Measurements from ENCODE around the gene ELP4.
"Not testable (repeated sequence)": the region's sequence is repeated elsewhere in the genome, so short reads cannot be mapped to it uniquely, and the experiment has no call there.

Gene ELP4, protein sequence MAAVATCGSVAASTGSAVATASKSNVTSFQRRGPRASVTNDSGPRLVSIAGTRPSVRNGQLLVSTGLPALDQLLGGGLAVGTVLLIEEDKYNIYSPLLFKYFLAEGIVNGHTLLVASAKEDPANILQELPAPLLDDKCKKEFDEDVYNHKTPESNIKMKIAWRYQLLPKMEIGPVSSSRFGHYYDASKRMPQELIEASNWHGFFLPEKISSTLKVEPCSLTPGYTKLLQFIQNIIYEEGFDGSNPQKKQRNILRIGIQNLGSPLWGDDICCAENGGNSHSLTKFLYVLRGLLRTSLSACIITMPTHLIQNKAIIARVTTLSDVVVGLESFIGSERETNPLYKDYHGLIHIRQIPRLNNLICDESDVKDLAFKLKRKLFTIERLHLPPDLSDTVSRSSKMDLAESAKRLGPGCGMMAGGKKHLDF

DNA sequence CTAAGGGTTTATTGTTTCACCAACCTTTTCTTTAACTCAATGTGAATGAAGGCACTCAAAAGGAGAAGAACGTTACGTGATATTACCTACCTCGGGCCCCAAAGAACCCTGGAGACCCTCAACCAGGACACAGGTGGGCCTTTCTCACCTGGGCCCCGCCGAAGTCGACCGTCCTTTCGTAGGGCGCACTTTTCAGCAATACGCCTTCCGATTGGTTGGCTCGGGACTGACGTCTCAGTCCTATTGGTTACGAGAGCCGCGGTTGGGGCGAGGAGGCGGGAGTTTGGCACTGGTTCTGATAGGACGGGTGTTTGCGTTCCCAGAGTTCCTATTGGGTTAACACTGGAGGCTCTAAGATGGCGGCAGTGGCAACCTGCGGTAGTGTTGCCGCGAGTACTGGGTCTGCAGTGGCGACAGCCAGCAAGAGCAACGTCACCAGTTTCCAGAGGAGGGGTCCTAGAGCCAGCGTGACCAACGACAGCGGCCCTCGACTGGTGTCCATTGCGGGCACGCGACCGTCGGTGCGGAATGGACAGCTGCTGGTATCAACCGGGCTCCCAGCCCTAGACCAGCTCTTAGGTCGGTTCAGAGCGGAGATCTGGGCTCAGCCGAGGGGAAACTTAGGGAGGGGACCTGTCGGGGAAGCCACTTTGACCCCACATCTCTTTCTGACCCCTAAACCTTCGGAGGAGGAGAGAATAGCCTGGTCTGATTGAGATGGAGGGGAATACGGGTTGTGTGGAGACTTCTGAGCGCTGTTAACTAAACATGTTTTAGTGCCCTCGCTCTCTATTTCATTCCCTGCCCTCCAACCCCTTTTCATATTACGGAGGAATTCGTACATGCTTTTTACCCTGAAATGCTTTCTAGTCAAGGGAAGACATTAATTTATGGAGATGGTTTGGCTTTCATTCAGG, at the start of gene ELP4, which contains the start of gene IMMP1L:
TSS of gene ELP4 (plus strand) at position 339 of the 917 bp plus-strand sequence. CDS start at position 357, 18 bp downstream.
TSS of gene IMMP1L (minus strand) at position 194 of the 917 bp plus-strand sequence. CDS start 46,346 bp downstream, outside the sequence.
- DNase-seq (ENCODE audit: low read depth in 4 of 4, low spot score in 1 of 4): peak; percentile 83 to 92 (median 88)

DNA sequence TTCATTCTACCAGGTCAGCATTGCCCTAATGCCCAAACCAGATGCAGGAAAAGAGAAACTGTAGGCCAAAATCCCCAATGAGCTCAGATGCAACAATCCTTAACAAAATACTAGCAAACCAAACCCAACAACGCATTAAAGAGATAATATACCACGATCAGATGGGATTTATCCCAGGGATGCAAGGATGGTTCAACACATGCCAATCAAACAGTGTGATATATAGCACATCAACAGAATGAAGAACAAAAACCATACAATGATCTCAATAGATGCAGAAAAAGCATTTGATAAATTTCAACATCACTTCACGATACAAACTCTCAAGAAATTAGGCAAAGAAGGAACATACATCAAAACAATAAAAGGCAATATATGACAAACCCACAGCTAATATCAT, 45.1 kb upstream of the ELP4 start:
- no peak for DNase-seq (ENCODE audit: low read depth in 4 of 4, low spot score in 1 of 4)

DNA sequence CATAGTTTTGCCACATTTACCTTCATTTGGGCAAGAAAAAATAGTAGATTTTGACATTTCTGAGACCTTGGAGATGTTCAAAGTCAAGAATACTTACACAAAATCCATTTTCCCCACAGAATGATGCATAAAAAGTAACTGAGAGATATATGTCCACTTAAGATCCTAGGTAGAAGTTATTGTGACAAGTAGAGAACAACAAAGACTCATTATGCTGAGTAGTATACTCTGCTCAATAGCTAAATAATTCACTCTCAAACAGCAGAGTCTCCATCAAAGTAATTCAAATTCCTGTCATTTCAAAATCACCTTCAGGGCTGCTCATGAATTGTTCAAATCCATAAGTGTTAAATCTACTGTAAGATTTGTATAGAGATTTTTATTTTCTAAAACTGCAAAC, 35.5 kb upstream of the ELP4 start:
- DNase-seq (ENCODE audit: low read depth in 4 of 4, low spot score in 1 of 4): no peak

DNA sequence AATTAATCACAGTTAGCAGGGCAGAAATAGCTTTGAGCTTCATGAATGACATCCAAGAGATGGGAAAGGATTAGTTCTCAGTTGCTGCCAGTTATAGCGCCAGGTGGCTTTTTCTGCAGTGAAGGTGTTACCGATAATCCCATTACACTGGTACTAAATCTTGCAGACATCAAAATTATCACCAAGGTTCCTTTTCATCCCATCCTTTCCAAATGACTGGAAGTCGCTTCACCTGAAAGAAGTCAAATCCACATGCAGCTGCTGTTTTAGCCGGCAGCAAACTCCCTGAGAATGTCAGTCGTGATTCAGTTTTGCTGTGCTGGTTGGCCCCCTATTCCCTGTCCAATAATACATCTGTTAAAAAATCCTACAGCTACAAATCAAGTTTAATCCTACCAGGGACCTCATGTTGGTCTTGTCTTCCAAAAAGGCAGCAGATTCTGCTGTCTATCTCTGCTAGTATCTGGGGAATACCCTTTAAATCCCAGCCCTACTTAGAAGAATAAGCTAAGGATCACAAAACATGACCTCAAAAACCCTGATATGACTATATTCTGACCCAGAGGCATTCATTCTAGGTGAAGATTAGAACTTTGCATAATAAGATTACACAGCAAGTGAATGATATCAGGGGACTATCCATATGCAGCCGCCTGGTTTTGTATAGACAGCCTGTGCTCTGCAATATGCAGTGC, 31.9 kb upstream of the ELP4 start:
- no peak for DNase-seq (ENCODE audit: low read depth in 4 of 4, low spot score in 1 of 4)

DNA sequence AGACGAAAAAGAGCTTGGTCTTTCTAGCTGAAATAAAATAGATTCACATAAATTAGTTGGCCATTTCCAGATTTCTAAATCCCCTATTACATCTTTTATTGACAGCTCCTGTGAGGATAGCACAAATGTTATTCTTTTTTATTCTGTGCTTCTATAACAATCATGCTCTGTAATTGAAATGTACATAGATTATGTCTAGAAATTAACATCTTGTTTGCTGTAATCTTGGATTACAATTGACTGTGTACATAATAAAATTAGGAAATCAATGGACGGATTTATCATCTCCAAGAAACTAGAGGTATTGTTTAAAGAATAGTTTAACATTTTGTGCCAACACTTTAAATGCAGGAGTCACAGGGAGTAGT, 31.4 kb upstream of the ELP4 start:
- no peak for DNase-seq (ENCODE audit: low read depth in 4 of 4, low spot score in 1 of 4)

DNA sequence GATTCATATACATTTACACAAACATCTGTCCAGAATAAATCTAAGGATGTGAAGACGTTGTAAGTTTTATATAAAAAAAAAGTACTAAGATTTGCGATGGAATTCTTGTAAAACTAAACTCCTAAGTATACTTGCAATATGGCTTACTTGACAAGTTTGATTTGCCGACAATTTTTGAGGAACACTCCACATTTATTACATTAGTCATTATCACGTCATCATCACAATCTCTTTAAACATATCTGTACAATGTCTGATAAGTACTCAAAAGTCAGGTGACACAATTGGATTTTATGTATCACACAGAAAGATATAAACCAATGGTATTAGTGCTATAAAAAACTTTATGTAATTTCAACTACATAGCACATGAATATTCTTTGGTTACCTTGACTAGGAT, 30.5 kb upstream of the ELP4 start:
- DNase-seq (ENCODE audit: low read depth in 4 of 4, low spot score in 1 of 4): no peak

DNA sequence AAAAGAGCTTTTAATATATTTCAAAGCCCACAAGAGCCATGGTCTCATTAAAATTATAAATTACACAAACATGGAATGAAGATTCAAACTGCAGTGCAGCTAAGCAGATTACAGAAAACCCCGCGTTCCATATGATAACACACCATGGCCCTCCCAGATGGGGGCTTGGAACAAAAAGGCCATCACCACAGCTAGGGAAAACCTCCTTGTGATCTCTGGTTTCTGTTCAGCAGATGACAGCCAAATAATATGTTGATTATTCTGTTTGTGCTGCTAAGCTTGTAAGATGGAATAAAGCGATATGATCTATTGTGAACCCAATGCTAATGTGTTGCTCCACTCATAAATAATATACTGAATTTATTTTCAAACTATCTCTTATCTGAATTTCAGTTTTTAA, 28.6 kb upstream of the ELP4 start:
- no peak for DNase-seq (ENCODE audit: low read depth in 4 of 4, low spot score in 1 of 4)

DNA sequence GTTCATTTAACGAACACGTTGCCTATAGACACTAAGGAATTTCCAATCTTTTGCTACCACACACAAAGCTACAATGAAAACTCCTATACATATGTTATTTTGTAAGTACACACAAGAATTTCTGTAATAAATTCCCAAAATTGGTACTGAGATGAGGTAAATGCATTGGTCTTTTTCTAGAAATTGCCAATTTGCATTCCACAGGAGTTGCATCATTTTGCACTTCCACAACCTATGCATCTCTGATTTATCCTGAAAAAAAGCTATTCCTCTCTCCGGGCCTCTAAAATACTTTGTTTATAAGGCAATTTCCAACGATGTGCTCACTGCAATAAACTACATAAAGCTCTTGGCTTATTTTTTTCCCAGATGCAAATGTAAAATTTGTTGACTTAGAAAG, 25.1 kb upstream of the ELP4 start:
- DNase-seq (ENCODE audit: low read depth in 4 of 4, low spot score in 1 of 4): no peak

DNA sequence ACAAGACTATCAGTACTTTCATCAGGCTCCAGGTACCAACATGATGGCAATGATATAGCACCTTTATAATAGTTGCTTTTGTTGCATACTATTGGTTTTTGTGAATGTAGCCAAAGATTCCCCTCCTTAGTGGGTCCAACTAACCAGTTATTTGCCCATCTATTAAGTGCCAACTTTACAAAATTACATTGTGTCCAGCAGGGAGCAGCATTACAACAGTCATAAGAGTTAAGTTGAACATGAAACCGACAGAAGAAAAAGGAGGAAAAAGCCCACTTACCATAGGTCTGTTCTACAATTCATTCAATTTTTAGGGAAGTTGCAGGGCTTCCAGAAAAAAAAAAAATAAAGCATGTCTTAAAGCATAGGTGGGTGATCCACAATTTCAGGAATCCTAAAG, 21.7 kb upstream of the ELP4 start:
- no peak for DNase-seq (ENCODE audit: low read depth in 4 of 4, low spot score in 1 of 4)

DNA sequence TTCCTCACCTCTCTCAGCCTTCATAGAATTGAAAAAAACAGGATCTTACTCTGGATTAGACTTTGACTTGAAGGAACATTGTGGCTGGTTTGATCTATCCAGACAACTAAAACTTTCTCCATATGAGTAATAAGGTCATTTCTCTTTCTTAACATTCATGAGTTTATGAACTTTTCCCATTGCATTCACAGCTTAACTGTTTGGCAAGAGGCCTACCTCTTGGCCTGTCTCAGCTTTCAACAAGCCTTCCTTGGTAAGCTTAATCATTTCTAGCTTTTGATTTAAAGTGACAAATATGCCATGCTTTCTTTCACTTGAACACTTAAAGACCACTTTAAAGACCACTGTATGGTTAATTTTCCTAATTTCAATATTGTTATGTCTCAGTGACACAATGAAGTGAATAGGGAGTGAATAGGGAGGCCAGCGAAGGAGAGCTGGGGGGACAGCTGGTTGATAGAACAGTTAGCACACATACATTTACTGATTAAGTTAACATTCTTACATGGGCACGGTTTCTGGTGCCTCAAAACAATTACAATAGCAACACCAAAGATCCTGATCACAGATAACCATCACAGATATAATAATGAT, 17.1 kb upstream of the ELP4 start:
- DNase-seq (ENCODE audit: low read depth in 4 of 4, low spot score in 1 of 4): no peak

DNA sequence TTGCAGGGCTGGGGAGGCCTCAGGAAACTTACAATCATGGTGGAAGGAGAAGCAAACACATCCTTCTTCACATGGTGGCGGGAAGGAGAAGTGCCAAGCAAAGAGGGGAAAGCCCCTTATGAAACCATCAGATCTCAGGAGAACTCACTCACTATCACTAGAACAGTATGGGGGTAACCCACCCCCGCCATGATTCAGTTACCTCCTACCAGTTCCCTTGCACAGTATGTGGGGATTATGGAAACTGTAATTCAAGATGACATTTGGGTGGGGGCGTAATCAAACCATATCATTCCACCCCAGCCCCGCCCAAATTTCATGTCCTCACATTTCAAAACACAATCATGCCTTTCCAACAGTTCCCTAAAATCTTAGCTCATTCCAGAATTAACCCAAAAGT, 16.3 kb upstream of the ELP4 start:
- DNase-seq (ENCODE audit: low read depth in 4 of 4, low spot score in 1 of 4): no peak

DNA sequence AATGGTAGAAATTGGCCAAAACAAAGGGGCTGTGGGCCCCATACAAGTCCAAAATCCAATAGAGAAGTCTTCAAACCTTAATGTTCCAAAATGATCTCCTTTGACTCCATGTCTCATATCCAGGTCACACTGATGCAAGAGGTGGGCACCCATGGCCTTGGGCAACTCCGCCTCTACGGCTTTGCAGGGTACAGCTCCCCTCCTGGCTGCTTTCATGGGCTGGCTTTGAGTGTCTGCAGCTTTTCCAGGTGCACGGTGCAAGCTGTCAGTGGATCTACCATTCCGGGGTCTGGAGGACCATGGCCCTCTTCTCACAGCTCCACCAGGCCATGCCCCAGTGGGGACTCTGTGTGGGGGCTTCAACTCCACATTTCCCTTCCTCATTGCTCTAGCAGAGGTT, 15.8 kb upstream of the ELP4 start:
- DNase-seq (ENCODE audit: low read depth in 4 of 4, low spot score in 1 of 4): not testable (repeated sequence)

DNA sequence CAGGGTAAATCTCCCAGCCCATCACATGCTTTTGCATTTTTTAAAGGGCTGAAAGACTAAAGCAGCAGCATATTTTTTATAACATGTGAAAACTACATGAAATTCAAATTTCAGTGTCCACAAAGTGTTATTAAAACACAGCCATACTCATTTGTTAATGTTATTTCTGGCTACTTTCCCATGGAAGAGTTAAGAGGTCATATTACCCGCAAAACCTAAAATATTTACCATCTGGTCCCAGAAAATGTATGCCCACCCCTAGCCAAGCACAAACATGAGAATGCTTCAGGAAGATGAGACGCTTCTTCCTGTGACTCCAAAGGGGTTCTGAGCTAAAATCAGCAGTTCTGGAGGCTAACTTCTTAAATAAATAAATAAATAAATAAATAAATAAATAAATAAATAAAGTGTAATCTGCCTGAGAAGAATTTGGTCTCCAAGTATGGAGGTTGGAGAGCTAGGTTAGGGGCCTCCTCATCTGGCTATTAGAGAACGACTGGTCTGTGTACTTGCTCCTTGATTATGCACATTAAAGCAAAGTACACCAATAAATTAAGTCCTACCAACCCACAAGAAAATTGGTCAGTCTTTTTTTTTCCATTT, 9.9 kb upstream of the ELP4 start:
- DNase-seq (ENCODE audit: low read depth in 4 of 4, low spot score in 1 of 4): no peak

DNA sequence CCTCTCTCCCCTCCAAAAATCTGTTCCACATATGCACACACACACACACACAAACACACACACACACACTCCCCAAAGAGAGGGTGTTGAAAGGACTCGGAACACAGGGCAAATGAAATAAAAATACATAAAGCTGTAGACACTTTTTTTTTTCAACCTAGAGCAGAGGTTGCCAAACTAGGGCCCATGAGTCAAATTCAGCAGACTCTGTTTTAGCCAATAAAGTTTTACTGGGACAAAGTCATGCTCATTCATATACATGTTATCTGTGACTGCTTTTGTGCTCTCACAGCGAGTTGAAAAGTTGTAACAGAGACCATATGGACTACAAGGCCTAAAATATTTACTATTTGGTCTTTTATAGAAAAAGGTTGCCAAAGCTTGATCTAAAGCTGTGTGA, 9.0 kb upstream of the ELP4 start:
- no peak for DNase-seq (ENCODE audit: low read depth in 4 of 4, low spot score in 1 of 4)

DNA sequence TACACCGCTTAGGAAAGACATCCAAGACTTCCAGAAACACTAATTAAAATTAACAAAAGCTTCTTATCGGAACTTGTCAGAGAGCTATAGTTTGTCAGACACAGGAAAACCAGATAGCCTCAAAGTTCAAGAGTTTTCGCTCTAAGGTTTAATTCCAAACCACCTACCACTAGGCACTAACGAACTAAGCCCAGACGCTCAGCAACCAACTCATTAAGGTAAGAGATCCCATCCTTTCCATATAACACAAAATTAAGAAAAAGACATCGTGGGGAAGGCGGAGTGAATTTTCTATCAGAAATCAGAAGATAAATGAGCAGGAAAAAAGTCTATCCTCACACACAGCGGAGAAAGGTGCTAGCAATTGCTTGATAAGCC, 527 bp upstream of the ELP4 start:
- DNase-seq (ENCODE audit: low read depth in 4 of 4, low spot score in 1 of 4): peak in 1 of 4 experiments; percentile 1

DNA sequence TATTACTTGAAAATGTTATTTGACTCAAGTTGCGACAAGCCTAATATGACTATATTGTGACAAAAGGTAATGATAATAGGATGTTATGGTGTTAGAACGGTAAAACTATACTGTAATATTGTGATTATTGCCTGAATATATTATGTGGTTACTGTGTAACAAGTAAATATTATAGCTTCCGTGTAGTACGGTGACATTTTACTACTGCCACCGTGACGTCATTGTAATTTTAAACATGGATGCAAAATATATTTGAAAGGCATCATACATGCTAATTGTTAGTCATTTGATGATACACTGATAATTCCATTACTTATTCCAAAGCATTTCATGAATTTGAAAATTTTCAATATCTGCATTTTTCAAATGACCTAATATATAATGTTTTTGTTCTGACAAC, 2.5 kb downstream of the ELP4 start:
- no peak for DNase-seq (ENCODE audit: low read depth in 4 of 4, low spot score in 1 of 4)

DNA sequence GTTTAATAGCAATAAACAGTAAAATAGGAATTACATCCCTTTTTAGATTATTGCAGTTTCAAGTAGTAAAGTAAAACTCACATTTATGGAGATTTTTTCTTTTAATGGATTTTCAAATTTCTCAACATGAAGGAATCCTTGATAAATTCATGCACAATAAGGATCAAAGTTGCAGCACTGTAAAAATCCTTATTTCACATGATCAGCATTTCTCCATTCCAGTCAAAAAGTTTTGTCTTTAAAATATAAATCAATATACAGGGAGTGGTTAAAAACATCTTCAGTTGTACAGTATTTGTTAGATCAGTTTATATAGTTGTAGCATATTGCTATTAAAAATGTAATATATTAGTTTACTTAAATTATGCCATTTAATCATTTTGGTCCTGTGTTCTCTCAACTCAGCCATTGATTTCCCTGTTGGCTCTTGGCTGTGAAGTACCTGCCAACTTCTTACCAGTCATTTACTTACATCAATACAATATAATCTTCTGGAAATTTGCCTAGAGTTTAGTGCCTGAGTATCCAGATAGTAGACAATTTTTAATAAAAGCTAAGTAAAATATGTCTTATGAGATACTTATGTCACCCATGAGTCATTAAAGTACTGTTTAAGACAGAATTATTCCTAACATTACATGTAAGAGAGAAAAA, 12.1 kb downstream of the ELP4 start:
- no peak for DNase-seq (ENCODE audit: low read depth in 4 of 4, low spot score in 1 of 4)

DNA sequence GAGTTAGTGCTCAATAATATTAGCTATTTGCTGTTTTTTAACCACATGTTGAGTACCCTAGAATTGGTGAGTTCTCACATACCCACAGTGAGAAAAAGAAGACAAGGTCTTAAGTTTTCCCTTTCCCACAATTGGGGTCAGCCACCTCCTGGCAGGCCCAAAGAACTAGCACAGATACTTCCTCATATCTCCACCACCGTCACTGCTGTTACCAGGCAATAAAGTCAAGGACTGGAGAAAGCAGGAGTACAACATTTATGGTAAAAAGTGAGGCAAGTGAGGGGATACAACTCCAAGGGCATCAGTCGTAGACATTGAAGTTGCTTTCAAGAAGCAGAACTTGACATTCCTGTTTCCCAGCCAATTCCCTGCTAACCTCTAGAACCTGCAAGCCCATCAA, 19.6 kb downstream of the ELP4 start:
- no peak for DNase-seq (ENCODE audit: low read depth in 4 of 4, low spot score in 1 of 4)

DNA sequence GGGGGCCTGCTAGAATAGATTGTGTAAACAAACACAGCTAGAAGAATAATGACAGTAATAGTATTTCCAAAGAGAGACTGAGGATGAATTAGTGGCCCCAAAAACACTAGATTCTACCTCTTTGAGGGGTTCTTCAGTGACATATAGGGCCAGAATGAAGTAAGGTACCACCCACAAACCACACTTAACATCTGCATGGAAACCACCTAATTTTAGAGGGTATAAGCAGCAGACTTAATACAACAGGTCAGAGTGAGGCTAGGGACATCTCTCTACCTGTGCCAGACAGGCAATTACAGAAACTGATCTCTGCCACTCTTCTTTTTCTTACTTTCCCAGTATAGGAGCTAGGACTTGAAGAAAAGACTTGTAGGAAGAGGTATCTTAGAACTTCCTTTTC, 20.1 kb downstream of the ELP4 start:
- DNase-seq (ENCODE audit: low read depth in 4 of 4, low spot score in 1 of 4): no peak

DNA sequence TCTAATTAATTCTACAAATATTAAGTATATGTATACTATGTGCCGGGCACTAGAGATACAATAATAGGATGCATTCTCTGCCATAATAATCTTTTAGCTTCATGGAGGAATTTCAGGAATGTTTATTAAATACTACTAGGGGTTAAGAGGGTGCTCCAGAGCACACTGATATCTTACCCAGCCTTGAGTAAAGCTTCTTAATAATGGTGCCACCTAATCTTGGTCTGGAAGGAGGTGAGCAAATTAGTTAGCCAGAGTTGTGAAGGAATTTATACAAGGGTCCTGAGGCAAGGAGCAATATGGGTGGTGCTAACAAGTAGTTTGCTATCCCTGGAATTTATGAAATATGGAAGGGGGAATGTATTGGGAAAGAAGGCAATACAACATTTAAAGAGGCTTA, 21.7 kb downstream of the ELP4 start:
- no peak for DNase-seq (ENCODE audit: low read depth in 4 of 4, low spot score in 1 of 4)

All from stimulated activated CD4-positive, alpha-beta T cell treated with anti-CD3 and anti-CD28 coated beads, Interleukin-1b, Interleukin-23, amount 100 ng/mL, for 24 hours (primary cell).